HepG2 (cell line): ENCODE results near the gene PSMB9.

Experiments used
- CEBPZ ChIP-seq: IDR thresholded peaks from 2 replicates; pipeline ENCODE4 v1.6.1; 2012; ENCODE audit warnings: low read length, improper control_type of control experiment
- CENPBD1 ChIP-seq: sonication (generic); formaldehyde crosslinking; IDR thresholded peaks from 2 replicates; pipeline ENCODE4 v1.8.0; 2022; ENCODE audit warnings: missing genetic modification reagents, low read depth, mild to moderate bottlenecking, borderline replicate concordance
- CTCF ChIP-seq: sonication (generic); formaldehyde crosslinking; IDR thresholded peaks from 2 replicates; pipeline ENCODE4 v1.5.0; 2020; ENCODE audit warnings: mild to moderate bottlenecking, missing genetic modification reagents, moderate library complexity
- FOSL1 ChIP-seq: sonication (generic); formaldehyde crosslinking; IDR thresholded peaks from 2 replicates; pipeline ENCODE4 v1.9.0; 2021; ENCODE audit warnings: missing genetic modification reagents, borderline replicate concordance
- PCBP1 ChIP-seq: fragments of 200-400 bp; formaldehyde crosslinking; IDR thresholded peaks from 2 replicates; pipeline ENCODE4 v1.6.1; 2017; ENCODE audit warnings: mild to moderate bottlenecking, low read depth, low read length, borderline replicate concordance
- PRDM15 ChIP-seq: sonication (generic); formaldehyde crosslinking; IDR thresholded peaks from 2 replicates; pipeline ENCODE4 v1.4.0; 2020; ENCODE audit warnings: missing genetic modification reagents

GRCh38 chr6:32825966-32826365 is 28.0 kb upstream of the PSMB9 start:
- no peak for TF ChIP-seq CEBPZ
- TF ChIP-seq PCBP1, result no peak
- no peak for TF ChIP-seq PRDM15 (CRISPR knock-in tag)
- TF ChIP-seq CTCF, result peak; percentile 76
- no peak for TF ChIP-seq FOSL1
- TF ChIP-seq CENPBD1 (CRISPR knock-in tag), result no peak
